Measurements from ENCODE around the gene MRPL1.

DNA sequence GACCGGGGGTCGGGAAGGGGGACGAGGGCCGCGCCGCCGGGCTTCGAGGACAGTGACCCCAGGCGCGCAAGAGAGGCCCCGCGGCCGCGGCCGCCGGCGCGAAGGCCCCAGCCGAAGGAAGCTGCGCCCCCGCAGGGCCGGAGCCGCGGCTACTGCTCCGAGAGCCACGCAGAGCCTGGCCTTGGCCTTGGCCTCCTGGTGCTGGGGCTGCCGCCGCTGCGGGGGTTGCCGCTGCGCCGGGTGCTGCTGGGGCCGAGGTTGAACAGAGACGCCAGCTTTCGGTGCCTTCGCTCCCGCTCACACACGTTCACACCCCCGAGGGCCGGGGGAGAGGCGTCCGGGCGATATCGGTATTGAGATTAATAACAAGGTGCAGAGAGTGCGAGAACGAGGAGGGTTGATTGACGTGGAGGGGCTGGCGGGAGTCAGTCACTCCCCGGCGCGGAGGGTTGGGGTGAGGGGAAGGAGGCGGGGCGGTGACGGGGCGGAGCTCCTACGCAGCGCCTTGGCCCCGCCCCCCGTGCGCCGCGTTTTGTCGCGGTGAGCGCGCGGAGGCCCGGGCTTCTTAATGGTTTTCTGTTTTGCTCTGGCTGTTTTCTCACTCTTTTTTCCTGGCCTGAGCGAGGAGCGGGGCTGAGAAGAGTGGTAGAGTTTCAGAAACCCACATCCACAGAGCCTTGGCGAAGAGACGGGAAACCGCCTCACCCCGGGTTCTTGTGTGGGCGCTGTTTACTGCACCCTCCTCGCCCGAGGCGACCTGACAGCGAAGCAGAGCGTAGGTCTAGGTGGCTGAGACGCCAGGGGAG, 42.6 kb upstream of the MRPL1 start:
- TF ChIP-seq CTCF (conservative IDR thresholded peaks at IDR 0.05; ENCODE audit: low read length) (no peak; the same call in 1 of the 2 replicates), EZH2phosphoT487 (IDR thresholded peaks at IDR 0.05; ENCODE audit: borderline replicate concordance, low read depth, low read length) (no peak)
